Heart left ventricle (tissue), 16 donors: ENCODE data around the gene DLGAP4. TPM values are rescaled to one million over a fixed set of nuclear protein-coding genes. Genes with fewer than 3 reads are reported as not detected.
A peak's percentile ranks its signal among the peaks of the same experiment; 100 is the strongest.

Source experiments
- ATAC-seq, 4 donors: fragments of 200-7000 bp; cut with Tn5 transposase; one replicate each; pipeline ENCODE4 v1.9.1; 2020 to 2022; ENCODE audit warnings: moderate library complexity in 4 of 4, mild to moderate bottlenecking in 3 of 4, moderate number of reproducible peaks in 1 of 4
- DNase-seq, 5 donors: peaks; one replicate each; pipeline ENCODE4 v3.0.0-alpha.2; 2020
- H3K27ac ChIP-seq, 12 donors: fragments of 200-600 bp; sonication (generic) in 4 of 12; one replicate each; pipeline versions ENCODE4 v1.5.0 to v1.8.0; 2016 to 2022; ENCODE audit warnings: mild to moderate bottlenecking in 2 of 12
- H3K27me3 ChIP-seq, 9 donors: fragments of 200-600 bp; sonication (generic) in 2 of 9; one replicate each; pipeline versions ENCODE4 v1.5.1 to v1.8.0; 2016 to 2022; ENCODE audit warnings: mild to moderate bottlenecking in 3 of 9
- H3K36me3 ChIP-seq, 9 donors: fragments of 200-600 bp; sonication (generic) in 2 of 9; one replicate each; pipeline versions ENCODE4 v1.5.0 to v1.8.0; 2018 to 2022; ENCODE audit warnings: mild to moderate bottlenecking in 2 of 9
- H3K4me1 ChIP-seq, 12 donors: fragments of 200-600 bp; sonication (generic) in 4 of 12; one replicate each; pipeline versions ENCODE4 v1.5.0 to v1.8.0; 2016 to 2022; ENCODE audit warnings: mild to moderate bottlenecking in 3 of 12
- H3K4me3 ChIP-seq, 12 donors: fragments of 200-600 bp; sonication (generic) in 4 of 12; one replicate each; pipeline versions ENCODE4 v1.5.0 to v1.8.0; 2017 to 2022; ENCODE audit warnings: mild to moderate bottlenecking in 9 of 12, moderate library complexity in 4 of 12
- H3K9me3 ChIP-seq, 12 donors: fragments of 200-600 bp; sonication (generic) in 4 of 12; one replicate each; pipeline versions ENCODE4 v1.5.0 to v1.8.0; 2016 to 2022; ENCODE audit warnings: mild to moderate bottlenecking in 1 of 12
- POLR2A ChIP-seq, 2 donors: fragments of 450-650 bp; IDR thresholded peaks; one replicate each; pipeline ENCODE4 v1.6.1; 2017; ENCODE audit warnings: antibody characterized with exemption in 2 of 2, mild to moderate bottlenecking in 2 of 2, moderate library complexity in 2 of 2
- WGBS, 4 donors: extraction: QIAGEN DNeasy Blood & Tissue Kit in 2 of 4; methylation state at CpG; one replicate each; pipeline versions ENCODE4 v1.1.5 to v1.1.7; 2013 to 2018; 5-methylcytosine and 5-hydroxymethylcytosine counted together
- intact Hi-C, 10 donors: fragments of 100-400 bp; cut with DNase I; formaldehyde crosslinking; loops; one replicate each; pipeline versions ENCODE4 v1.11.1 to v1.14.2; 2022
- polyA plus RNA-seq, 2 donors: library from polyadenylated mRNA; stranded (reverse); fragments of 200-250 nt; gene quantifications; one replicate each; pipeline ENCODE4 v1.2.3, GENCODE V29; 2013
- total RNA-seq, 9 donors: library from RNA; depleted of rRNA in 2 of 9; stranded (reverse); fragments of >200 nt in 2 of 9; fragmentation: NEBNext Ultra II Directional in 3 of 9; extraction: Animal tissue kit (Norgen Biotek cat#: 25700) in 3 of 9; gene quantifications; one replicate each; pipeline versions ENCODE4 v1.1.0 to v1.2.4, GENCODE V29; 2016 to 2023
- TF ChIP-seq, protein P1 (sequence below), 12 donors: fragments of 200-600 bp; sonication (generic) in 4 of 12; IDR thresholded peaks; one replicate each; pipeline versions ENCODE4 v1.5.0 to v1.8.0; 2018 to 2022; ENCODE audit warnings: antibody characterized with exemption in 12 of 12, mild to moderate bottlenecking in 5 of 12
- donor health status: ischemic (EF 13 %, LVEDD 7.1; RV severe dilation, severe dysfunction).
- donor health status: healthy with polysubstance abuse.
- donor health status: DM: no; HTN: yes; CAD: no.
- donor health status: DM: no; HTN: no; CAD: no.
- donor health status: ischemic (EF 25% LVEDD 6.9; RV normal size, moderate dysfunction).
- donor health status: ischemic (EF 25% LVEDD 5.7; RV mildly dilated, moderate dysfunction).
- donor health status: healthy.
- donor health status: DM: yes; HTN: yes; CAD: no.
- donor health status: ischemic (EF 35%, LVEDD 5.7; RV mildly dilated, moderate dysfunction).
- donor health status: nonischemic (EF 11% LVEDD 7.7; RV severe dilation, severe dysfunction).
- donor health status: DM: yes; HTN: yes; CAD: no.
- donor health status: PGD.
- donor health status: ischemic (EF 29% LVEDD 5.4; RV normal size, mild dysfunction).
- donor health status: nonischemic (EF 23%, LVEDD 6.1; RV moderate dilation, normal function).

DLGAP4 gene
- total and polyA plus RNA-seq, 11 donors: 25.6 to 76.7 (median 55.1) TPM

DNA sequence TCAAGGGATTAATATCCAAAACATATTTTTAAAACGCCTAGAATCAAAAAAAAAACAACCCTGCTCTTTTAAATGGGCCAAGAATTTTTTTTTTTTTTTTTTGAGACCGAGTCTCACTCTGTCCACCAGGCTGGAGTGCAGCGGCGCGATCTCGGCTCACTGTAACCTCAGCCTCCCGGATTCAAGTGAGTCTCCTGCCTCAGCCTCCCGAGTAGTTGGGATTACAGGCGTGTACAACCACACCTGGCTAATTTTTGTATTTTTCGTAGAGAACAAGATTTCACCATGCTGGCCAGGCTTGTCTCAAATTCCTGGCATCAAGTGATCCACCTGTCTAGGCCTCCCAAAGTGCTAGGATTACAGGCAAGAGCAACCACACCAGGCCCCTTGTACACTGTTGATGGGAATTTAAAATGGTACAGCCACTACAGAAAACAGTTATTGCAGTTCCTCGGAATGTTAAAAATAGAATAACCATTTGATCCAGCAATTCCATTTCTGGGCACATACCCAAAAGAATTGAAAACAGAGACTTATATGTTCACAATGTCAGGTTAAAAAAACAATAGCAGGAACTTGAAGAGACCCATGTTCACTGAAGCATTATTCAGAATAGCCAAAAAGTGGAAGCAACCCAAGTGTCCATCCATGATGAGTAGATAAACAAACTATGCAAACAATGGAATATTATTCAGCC is 232.0 kb downstream of the DLGAP4 start:
- H3K4me1 ChIP-seq: peaks cover 0 to 44% (median 29%) of the 10 kb centered on the region in 12 donors
- no peak for DNase-seq
- intact Hi-C loops: no loop called here
- ATAC-seq: no peak
- no peaks in the 10 kb centered on the region for H3K27me3 ChIP-seq
- 66 to 75% (median 72%) methylated on average over 11 of the region's 11 CpGs for WGBS, 4 donors
- peak overlapping the region in 9 of 12 donors; percentile 13 to 99 (median 52) for H3K27ac ChIP-seq
- TF ChIP-seq, protein P1, sequence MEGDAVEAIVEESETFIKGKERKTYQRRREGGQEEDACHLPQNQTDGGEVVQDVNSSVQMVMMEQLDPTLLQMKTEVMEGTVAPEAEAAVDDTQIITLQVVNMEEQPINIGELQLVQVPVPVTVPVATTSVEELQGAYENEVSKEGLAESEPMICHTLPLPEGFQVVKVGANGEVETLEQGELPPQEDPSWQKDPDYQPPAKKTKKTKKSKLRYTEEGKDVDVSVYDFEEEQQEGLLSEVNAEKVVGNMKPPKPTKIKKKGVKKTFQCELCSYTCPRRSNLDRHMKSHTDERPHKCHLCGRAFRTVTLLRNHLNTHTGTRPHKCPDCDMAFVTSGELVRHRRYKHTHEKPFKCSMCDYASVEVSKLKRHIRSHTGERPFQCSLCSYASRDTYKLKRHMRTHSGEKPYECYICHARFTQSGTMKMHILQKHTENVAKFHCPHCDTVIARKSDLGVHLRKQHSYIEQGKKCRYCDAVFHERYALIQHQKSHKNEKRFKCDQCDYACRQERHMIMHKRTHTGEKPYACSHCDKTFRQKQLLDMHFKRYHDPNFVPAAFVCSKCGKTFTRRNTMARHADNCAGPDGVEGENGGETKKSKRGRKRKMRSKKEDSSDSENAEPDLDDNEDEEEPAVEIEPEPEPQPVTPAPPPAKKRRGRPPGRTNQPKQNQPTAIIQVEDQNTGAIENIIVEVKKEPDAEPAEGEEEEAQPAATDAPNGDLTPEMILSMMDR (IDR thresholded peaks at IDR 0.05): no peak
- no peak for TF ChIP-seq POLR2A (IDR thresholded peaks at IDR 0.05)
- H3K36me3 ChIP-seq: no peaks in the 10 kb centered on the region
- H3K9me3 ChIP-seq: no peaks in the 10 kb centered on the region
- no peak overlapping the region for H3K4me3 ChIP-seq

DNA sequence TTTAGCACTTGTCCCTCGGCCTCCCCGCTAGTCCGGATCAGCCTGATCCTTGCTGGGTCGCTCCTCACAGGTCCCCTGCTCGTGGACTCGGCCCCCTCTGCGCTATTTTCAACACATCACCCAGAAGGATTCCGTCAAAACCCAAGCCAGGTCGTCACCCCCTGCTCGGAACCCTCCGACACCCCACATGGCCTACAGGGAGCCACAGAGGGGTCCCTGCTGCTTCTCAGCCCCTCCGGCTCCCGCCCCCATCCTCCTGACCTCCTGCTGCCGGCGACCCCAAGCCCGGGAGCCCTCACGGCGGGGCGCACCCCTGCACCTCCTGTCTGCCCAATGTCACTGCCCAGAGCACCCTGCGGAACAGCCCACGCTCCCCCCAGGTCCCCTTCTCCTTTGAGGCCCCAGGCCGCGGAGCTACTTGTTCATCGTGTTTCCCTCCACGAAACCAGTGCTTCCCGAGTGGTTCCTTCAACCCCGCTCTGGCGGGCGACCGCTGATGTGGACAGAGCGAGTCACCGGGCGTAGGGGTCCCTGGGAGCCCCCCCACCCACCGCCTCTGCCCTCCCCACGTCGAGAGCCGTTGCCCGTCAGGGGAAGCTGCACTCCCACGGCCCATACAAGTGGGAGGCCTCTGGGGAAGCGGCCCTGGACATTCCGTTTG is 234.5 kb downstream of the DLGAP4 start:
- peaks cover 0 to 15% (median 9%) of the 10 kb centered on the region in 9 donors for H3K36me3 ChIP-seq
- peaks cover 5 to 68% (median 51%) of the 10 kb centered on the region in 12 donors for H3K4me1 ChIP-seq
- H3K27ac ChIP-seq: peak overlapping the region; percentile 88 to 100 (median 98)
- intact Hi-C loops: loop anchor here in 9 of 10 donors (2.0 to 10.0 kb wide), 5 partner anchors 43 to 324 kb away; a partner anchor contains a TSS
- 25 to 55% (median 36%) methylated on average over 26 to 41 of the region's 41 CpGs for WGBS, 4 donors
- ATAC-seq (peak in 1 of 4 donors; percentile 1), DNase-seq (peak in 3 of 5 donors; percentile 56 to 77 (median 59))
- TF ChIP-seq, protein P1 (IDR thresholded peaks at IDR 0.05): no peak
- no peak for TF ChIP-seq POLR2A (IDR thresholded peaks at IDR 0.05)
- H3K4me3 ChIP-seq: peak overlapping the region; percentile 71 to 100 (median 92)
- no peaks in the 10 kb centered on the region for H3K27me3 ChIP-seq
- H3K9me3 ChIP-seq: no peaks in the 10 kb centered on the region

DNA sequence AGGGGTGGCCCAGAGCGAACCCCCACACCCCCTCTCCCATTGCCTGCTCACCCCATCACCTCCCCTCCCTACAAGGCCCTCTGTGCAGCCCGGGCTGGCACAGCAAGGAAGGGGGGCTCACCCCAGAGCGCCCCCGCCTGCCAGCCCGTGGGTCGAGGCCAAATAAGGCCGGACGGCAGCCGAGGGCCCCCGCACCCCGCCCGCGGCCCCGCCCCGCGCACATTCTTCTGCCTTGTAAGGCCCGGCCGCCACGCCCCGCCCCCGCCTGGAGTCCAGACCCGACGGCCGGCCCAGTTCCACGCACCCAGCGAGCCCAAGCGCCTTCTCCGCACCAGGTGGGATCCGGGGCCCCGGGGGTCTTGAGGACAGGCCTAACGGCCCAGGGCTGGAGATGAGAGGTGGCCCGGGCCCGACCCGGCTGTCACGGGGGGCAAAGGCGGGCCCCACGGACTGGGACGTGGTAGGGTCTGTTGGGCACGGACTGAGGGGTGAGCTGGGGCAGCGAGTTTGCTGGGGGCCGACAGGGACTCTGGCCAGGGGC is 235.2 kb downstream of the DLGAP4 start, which contains the start of gene MYL9:
TSS of gene MYL9 (plus strand) at position 293 of the 541 bp plus-strand sequence. CDS start 3,366 bp downstream, outside the sequence.
- Histone ChIP-seq H3K27ac (peak within 1 kb of the TSS; percentile 88 to 100 (median 98)), H3K4me3 (peak within 1 kb of the TSS; percentile 71 to 100 (median 92)), H3K27me3 (no peaks in the 10 kb centered on the region), H3K4me1 (peaks cover 5 to 74% (median 52%) of the 10 kb centered on the region in 12 donors), H3K9me3 (no peaks in the 10 kb centered on the region), H3K36me3 (peaks cover 0 to 21% (median 15%) of the 10 kb centered on the region in 9 donors)
- WGBS, 4 donors: 1 to 4% (median 3%) methylated on average over 11 to 41 of the region's 41 CpGs
- DNase-seq (peak; percentile 95 to 98 (median 96)), ATAC-seq (peak; percentile 66 to 88 (median 81))
- peak in 1 of 2 donors; percentile 62 for TF ChIP-seq POLR2A (IDR thresholded peaks at IDR 0.05)
- TF ChIP-seq, protein P1 (IDR thresholded peaks at IDR 0.05): no peak
- intact Hi-C loops: loop anchor here in 9 of 10 donors (2.0 to 10.0 kb wide), 5 partner anchors 44 to 324 kb away; a partner anchor contains a TSS
